K562 (cell line): ENCODE data around the gene ABCA7. TPM values are rescaled to one million over a fixed set of nuclear protein-coding genes. Genes with fewer than 3 reads are reported as not detected.

Experiments
- FOXP4 ChIP-seq: sonication (generic); formaldehyde crosslinking; IDR thresholded peaks from 2 replicates; pipeline ENCODE4 v1.8.0; 2022; ENCODE audit warnings: mild to moderate bottlenecking, missing genetic modification reagents, borderline replicate concordance
- HEY1 ChIP-seq: fragments of 250-450 bp; sonication (Bioruptor Pico); IDR thresholded peaks from 2 replicates; pipeline ENCODE4 v1.5.0; 2020; ENCODE audit warnings: mild to moderate bottlenecking, moderate library complexity, borderline replicate concordance
- NCOA1 ChIP-seq: fragments of 450-650 bp; IDR thresholded peaks from 2 replicates; pipeline ENCODE4 v1.6.1; 2016; ENCODE audit warnings: low read depth
- PBX2 ChIP-seq, 2 experiments: IDR thresholded peaks in 1 of 2; conservative IDR thresholded peaks in 1 of 2; 2 replicates each; pipeline ENCODE4 v1.6.1; 2016; ENCODE audit warnings: low read depth in 2 of 2, mild to moderate bottlenecking in 1 of 2, missing compliant biosample characterization in 1 of 2, missing genetic modification characterization in 1 of 2, moderate library complexity in 1 of 2
- STAT5B ChIP-seq: fragments of 250-450 bp; sonication (Bioruptor Pico); IDR thresholded peaks from 2 replicates; pipeline ENCODE4 v1.8.0; 2021; ENCODE audit warnings: mild to moderate bottlenecking, inconsistent platforms
- YBX1 ChIP-seq: fragments of 450-650 bp; IDR thresholded peaks from 2 replicates; pipeline ENCODE4 v1.7.1; 2016; ENCODE audit warnings: mild to moderate bottlenecking
- ZBTB2 ChIP-seq: fragments of 450-650 bp; IDR thresholded peaks from 2 replicates; pipeline ENCODE4 v1.6.1; 2016; ENCODE audit warnings: antibody characterized with exemption
- ZNF175 ChIP-seq: fragments of 200-800 bp; sonication (Bioruptor generic); IDR thresholded peaks from 2 replicates; pipeline ENCODE4 v1.6.1; 2016; ENCODE audit warnings: low read depth, mild to moderate bottlenecking, missing genetic modification characterization, missing compliant biosample characterization
- ZNF316 ChIP-seq: fragments of 450-650 bp; IDR thresholded peaks from 2 replicates; pipeline ENCODE4 v1.6.1; 2016
- ZNF518B ChIP-seq: fragments of 250-450 bp; sonication (Bioruptor Pico); IDR thresholded peaks from 2 replicates; pipeline ENCODE4 v1.5.0; 2021; ENCODE audit warnings: mild to moderate bottlenecking, moderate library complexity
- ZNF830 ChIP-seq: fragments of 250-450 bp; sonication (Bioruptor Pico); IDR thresholded peaks from 2 replicates; pipeline ENCODE4 v1.5.0; 2021; ENCODE audit warnings: mild to moderate bottlenecking
- ZSCAN32 ChIP-seq: fragments of 450-650 bp; formaldehyde crosslinking; IDR thresholded peaks from 2 replicates; pipeline ENCODE4 v1.4.0; 2020; ENCODE audit warnings: mild to moderate bottlenecking, moderate library complexity
- polyA plus RNA-seq, 8 experiments: library from polyadenylated mRNA; depleted of rRNA in 4 of 8; stranded (reverse) in 5 of 8; unstranded in 3 of 8; fragments of >200 nt; fragmentation: Nextera tagmentation in 2 of 8; fragmentation: Illumina TruSeq in 1 of 8; extraction: Ambion mirVana in 2 of 8; extraction: Trizol in 1 of 8; gene quantifications; 2 replicates each; pipeline versions ENCODE4 v1.2.1 to v1.2.3, GENCODE V29; 2011 to 2014; ENCODE audit warnings: inconsistent platforms in 1 of 8, missing spikeins in 1 of 8
- total RNA-seq, 7 experiments: library from RNA; depleted of rRNA in 6 of 7; stranded (reverse); fragments of >200 nt in 6 of 7; fragmentation: Illumina TruSeq in 2 of 7; extraction: Trizol in 2 of 7; gene quantifications; 2 replicates each; pipeline versions ENCODE4 v1.2.1 to v1.2.3, GENCODE V29; 2011 to 2021; ENCODE audit warnings: low replicate concordance in 1 of 7
- TF ChIP-seq, protein P1 (sequence below): fragments of 200-800 bp; sonication (Bioruptor generic); IDR thresholded peaks from 2 replicates; pipeline ENCODE4 v1.6.1; 2017; ENCODE audit warnings: missing genetic modification characterization, missing compliant biosample characterization
- TF ChIP-seq, protein P2 (sequence below): fragments of 450-650 bp; formaldehyde crosslinking; IDR thresholded peaks from 2 replicates; pipeline ENCODE4 v1.4.0; 2020; ENCODE audit warnings: mild to moderate bottlenecking, mixed read lengths

The ABCA7 gene
- total and polyA plus RNA-seq, 9 of the 15 experiments (the other 6 are each of a cell fraction or from before 2014, with no cell fraction given): 2.3 to 96.1 (median 31.2) TPM

GRCh38 chr19:1103708-1104310 lies 63.9 kb downstream of the ABCA7 start, which contains the start of gene GPX4 (continued):
- TF ChIP-seq STAT5B (CRISPR knock-in tag) (no peak), PBX2 (CRISPR knock-in tag; IDR thresholded peaks at IDR 0.05; ENCODE audit: low read depth) (no peak), PBX2 (tag; conservative IDR thresholded peaks at IDR 0.05; ENCODE audit: low read depth) (no peak), ZNF175 (CRISPR knock-in tag) (no peak), ZSCAN32 (CRISPR knock-in tag) (no peak), ZNF518B (no peak), ZNF316 (no peak), NCOA1 (no peak), FOXP4 (CRISPR knock-in tag) (no peak), HEY1 (no peak), ZBTB2 (0 out of 2 replicates have a peak, but pooled peaks have one; percentile 6), YBX1 (no peak), ZNF830 (CRISPR knock-in tag) (no peak)
- TF ChIP-seq, protein P1, sequence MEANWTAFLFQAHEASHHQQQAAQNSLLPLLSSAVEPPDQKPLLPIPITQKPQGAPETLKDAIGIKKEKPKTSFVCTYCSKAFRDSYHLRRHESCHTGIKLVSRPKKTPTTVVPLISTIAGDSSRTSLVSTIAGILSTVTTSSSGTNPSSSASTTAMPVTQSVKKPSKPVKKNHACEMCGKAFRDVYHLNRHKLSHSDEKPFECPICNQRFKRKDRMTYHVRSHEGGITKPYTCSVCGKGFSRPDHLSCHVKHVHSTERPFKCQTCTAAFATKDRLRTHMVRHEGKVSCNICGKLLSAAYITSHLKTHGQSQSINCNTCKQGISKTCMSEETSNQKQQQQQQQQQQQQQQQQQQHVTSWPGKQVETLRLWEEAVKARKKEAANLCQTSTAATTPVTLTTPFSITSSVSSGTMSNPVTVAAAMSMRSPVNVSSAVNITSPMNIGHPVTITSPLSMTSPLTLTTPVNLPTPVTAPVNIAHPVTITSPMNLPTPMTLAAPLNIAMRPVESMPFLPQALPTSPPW (CRISPR knock-in tag): no peak
- TF ChIP-seq, protein P2, sequence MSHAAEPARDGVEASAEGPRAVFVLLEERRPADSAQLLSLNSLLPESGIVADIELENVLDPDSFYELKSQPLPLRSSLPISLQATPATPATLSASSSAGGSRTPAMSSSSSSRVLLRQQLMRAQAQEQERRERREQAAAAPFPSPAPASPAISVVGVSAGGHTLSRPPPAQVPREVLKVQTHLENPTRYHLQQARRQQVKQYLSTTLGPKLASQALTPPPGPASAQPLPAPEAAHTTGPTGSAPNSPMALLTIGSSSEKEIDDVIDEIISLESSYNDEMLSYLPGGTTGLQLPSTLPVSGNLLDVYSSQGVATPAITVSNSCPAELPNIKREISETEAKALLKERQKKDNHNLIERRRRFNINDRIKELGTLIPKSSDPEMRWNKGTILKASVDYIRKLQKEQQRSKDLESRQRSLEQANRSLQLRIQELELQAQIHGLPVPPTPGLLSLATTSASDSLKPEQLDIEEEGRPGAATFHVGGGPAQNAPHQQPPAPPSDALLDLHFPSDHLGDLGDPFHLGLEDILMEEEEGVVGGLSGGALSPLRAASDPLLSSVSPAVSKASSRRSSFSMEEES (CRISPR knock-in tag): no peak
